Upper lobe of left lung (tissue), 4 donors: Measurements from ENCODE around the gene GBA3.

Source experiments
- CTCF ChIP-seq, 6 experiments: fragments of 450-650 bp in 4 of 6; fragments of 200-600 bp in 2 of 6; sonication (generic) in 2 of 6; IDR thresholded peaks; one replicate each; pipeline ENCODE4 v1.5.1; 2016 to 2019; ENCODE audit warnings: antibody characterized with exemption in 6 of 6
- EP300 ChIP-seq, 4 donors: sonication (generic); formaldehyde crosslinking; IDR thresholded peaks; one replicate each; pipeline ENCODE4 v1.5.1; 2017; ENCODE audit warnings: antibody characterized with exemption in 4 of 4, control low read depth in 2 of 4
- POLR2A ChIP-seq, 4 donors: fragments of 450-650 bp; IDR thresholded peaks; one replicate each; pipeline ENCODE4 v1.5.1; 2016 to 2017; ENCODE audit warnings: antibody characterized with exemption in 4 of 4, mild to moderate bottlenecking in 2 of 4

- TF ChIP-seq EP300 (IDR thresholded peaks at IDR 0.05) = no peak
- no peak for TF ChIP-seq POLR2A (IDR thresholded peaks at IDR 0.05)
- TF ChIP-seq CTCF (IDR thresholded peaks at IDR 0.05) = no peak
These were observed 4.5 kb upstream of the GBA3 start for GRCh38 chr4:22688236-22688635.
